A549 (cell line): ENCODE measurements around the gene FXYD4. TPM values are rescaled to one million over a fixed set of nuclear protein-coding genes. Genes with fewer than 3 reads are reported as not detected.

Experiments used
- ATAC-seq, 2 experiments: fragments of 200-7000 bp in 1 of 2; fragments of >200 bp in 1 of 2; cut with Nextera tagmentation in 1 of 2; cut with Tn5 transposase in 1 of 2; 3 replicates each; pipeline versions ENCODE4 v1.8.0 to v1.9.1; 2018 to 2020; ENCODE audit warnings: mild to moderate bottlenecking in 1 of 2, moderate library complexity in 1 of 2
- CTCF ChIA-PET: fragments of 300-600 bp; sonication (Branson Sonifier 250); formaldehyde crosslinking; extraction: SDS; loops from one replicate; lab custom pipeline; 2021; ENCODE audit warnings: antibody characterized with exemption, inconsistent platforms; lab: Yijun Ruan, JAX
- POLR2A ChIA-PET: fragments of 350-600 bp; formaldehyde crosslinking; extraction: SDS; loops from one replicate; lab custom pipeline; 2021; ENCODE audit warnings: antibody characterized with exemption, inconsistent platforms; lab: Yijun Ruan, JAX
- DNase-seq, 2 experiments: peaks; one replicate each; pipeline versions ENCODE4 v3.0.0 to v3.0.0-alpha.2; 2011 to 2016; ENCODE audit warnings: low read depth in 1 of 2, low spot score in 1 of 2
- FAIRE-seq: peaks from 2 replicates; lab custom pipeline; 2011; peaks lifted over from hg19 to GRCh38; lab: Jason Lieb, UNC
- H3K27ac ChIP-seq, 2 experiments: fragments of >200 bp; sonication (Bioruptor Twin); formaldehyde crosslinking; 3 replicates each; pipeline ENCODE4 v1.5.1; 2016 to 2017
- H3K4me1 ChIP-seq: fragments of >200 bp; sonication (Bioruptor Twin); formaldehyde crosslinking; 3 replicates; pipeline ENCODE4 v1.6.1; 2016
- H3K4me2 ChIP-seq: fragments of >200 bp; sonication (Bioruptor Twin); formaldehyde crosslinking; 3 replicates; pipeline ENCODE4 v1.6.1; 2016
- H3K4me3 ChIP-seq: fragments of >200 bp; sonication (Bioruptor Twin); formaldehyde crosslinking; 3 replicates; pipeline ENCODE4 v1.5.1; 2016
- H3K9me3 ChIP-seq: fragments of >200 bp; sonication (Bioruptor Twin); formaldehyde crosslinking; 3 replicates; pipeline ENCODE4 v1.6.1; 2016
- BHLHE40 ChIP-seq: IDR thresholded peaks from 2 replicates; pipeline ENCODE4 v1.6.1; 2012; ENCODE audit warnings: low read depth, low read length, inconsistent platforms
- CBX2 ChIP-seq: fragments of 200-600 bp; sonication (generic); IDR thresholded peaks from 2 replicates; pipeline ENCODE4 v1.6.1; 2016; ENCODE audit warnings: low read depth, mild to moderate bottlenecking, borderline replicate concordance
- CBX8 ChIP-seq: fragments of 200-600 bp; sonication (generic); IDR thresholded peaks from 2 replicates; pipeline ENCODE4 v1.6.1; 2016
- CEBPB ChIP-seq, 2 experiments: fragments of >200 bp in 1 of 2; sonication (Bioruptor Twin) in 1 of 2; formaldehyde crosslinking in 1 of 2; IDR thresholded peaks; 2 replicates each; pipeline ENCODE4 v1.6.1; 2012 to 2016
- CHD4 ChIP-seq: fragments of 200-600 bp; sonication (generic); IDR thresholded peaks from 2 replicates; pipeline ENCODE4 v1.6.1; 2016; ENCODE audit warnings: antibody characterized with exemption, mild to moderate bottlenecking, borderline replicate concordance
- EHF ChIP-seq: fragments of 250-450 bp; sonication (Bioruptor Pico); IDR thresholded peaks from 2 replicates; pipeline ENCODE4 v1.5.0; 2020; ENCODE audit warnings: mild to moderate bottlenecking
- EHMT2 ChIP-seq: fragments of 200-600 bp; sonication (generic); IDR thresholded peaks from 2 replicates; pipeline ENCODE4 v1.6.1; 2016; ENCODE audit warnings: antibody characterized with exemption, low read depth, mild to moderate bottlenecking, moderate library complexity
- ESRRA ChIP-seq: fragments of 150-350 bp; IDR thresholded peaks from 2 replicates; pipeline ENCODE4 v1.6.1; 2014; ENCODE audit warnings: mild to moderate bottlenecking, low read length, borderline replicate concordance
- FOSB ChIP-seq: fragments of 250-450 bp; sonication (Bioruptor Pico); IDR thresholded peaks from 2 replicates; pipeline ENCODE4 v1.5.0; 2020; ENCODE audit warnings: mild to moderate bottlenecking, moderate library complexity
- FOSL2 ChIP-seq, 2 experiments: fragments of 450-650 bp in 1 of 2; fragments of >200 bp in 1 of 2; sonication (Bioruptor Twin) in 1 of 2; formaldehyde crosslinking; IDR thresholded peaks; 2 replicates each; pipeline versions ENCODE4 v1.5.0 to v1.6.1; 2016 to 2020; ENCODE audit warnings: mild to moderate bottlenecking in 1 of 2, moderate library complexity in 1 of 2
- HDAC2 ChIP-seq: fragments of 200-600 bp; sonication (generic); IDR thresholded peaks from 2 replicates; pipeline ENCODE4 v1.6.1; 2016
- HOXA7 ChIP-seq: fragments of 250-450 bp; sonication (Bioruptor Pico); IDR thresholded peaks from 2 replicates; pipeline ENCODE4 v1.5.0; 2020; ENCODE audit warnings: mild to moderate bottlenecking, moderate library complexity
- KDM1A ChIP-seq: fragments of 200-600 bp; sonication (generic); IDR thresholded peaks from 2 replicates; pipeline ENCODE4 v1.6.1; 2016; ENCODE audit warnings: low read depth, mild to moderate bottlenecking
- MAFK ChIP-seq: fragments of 450-650 bp; IDR thresholded peaks from 2 replicates; pipeline ENCODE4 v1.6.1; 2014; ENCODE audit not compliant: partially characterized antibody
- MAZ ChIP-seq: fragments of 150-350 bp; IDR thresholded peaks from 2 replicates; pipeline ENCODE4 v1.6.1; 2014; ENCODE audit warnings: antibody characterized with exemption, low read depth, low read length, borderline replicate concordance
- NFE2L2 ChIP-seq: fragments of 150-350 bp; conservative IDR thresholded peaks from 2 replicates; pipeline ENCODE4 v1.6.1; 2014; ENCODE audit warnings: low read length
- NPAS2 ChIP-seq: fragments of 250-450 bp; sonication (Bioruptor Pico); IDR thresholded peaks from 2 replicates; pipeline ENCODE4 v1.8.0; 2022; ENCODE audit warnings: mild to moderate bottlenecking, moderate library complexity, borderline replicate concordance
- POLR2AphosphoS2 ChIP-seq: conservative IDR thresholded peaks from 2 replicates; pipeline ENCODE4 v1.6.1; 2012; ENCODE audit warnings: low read length, improper control_type of control experiment, inconsistent platforms
- RNF2 ChIP-seq: fragments of 200-600 bp; sonication (generic); IDR thresholded peaks from 2 replicates; pipeline ENCODE4 v1.6.1; 2016; ENCODE audit warnings: low read depth, mild to moderate bottlenecking, antibody characterized with exemption, moderate library complexity, borderline replicate concordance
- SMC3 ChIP-seq: fragments of >200 bp; sonication (Bioruptor Twin); formaldehyde crosslinking; IDR thresholded peaks from 3 replicates; pipeline ENCODE4 v1.6.1; 2018; ENCODE audit warnings: inconsistent platforms
- SREBF2 ChIP-seq: fragments of 450-650 bp; IDR thresholded peaks from 2 replicates; pipeline ENCODE4 v1.6.1; 2014; ENCODE audit warnings: mild to moderate bottlenecking, moderate library complexity
- TP53 ChIP-seq: fragments of 250-450 bp; sonication (Bioruptor Pico); IDR thresholded peaks from 2 replicates; pipeline ENCODE4 v1.5.0; 2021; ENCODE audit warnings: mild to moderate bottlenecking, moderate library complexity
- ZC3H11A ChIP-seq: fragments of 450-650 bp; IDR thresholded peaks from 2 replicates; pipeline ENCODE4 v1.6.1; 2014; ENCODE audit warnings: antibody characterized with exemption, mild to moderate bottlenecking
- WGBS: methylation state at CpG from one replicate; pipeline ENCODE4 v1.1.6; 2017; ENCODE audit errors: missing lambda C conversion rate; 5-methylcytosine and 5-hydroxymethylcytosine counted together
- polyA plus RNA-seq, 4 experiments: library from polyadenylated mRNA; depleted of rRNA in 3 of 4; stranded (reverse); fragments of >200 nt; fragmentation: RNase III in 1 of 4; extraction: RNeasy Plus Mini Kit Qiagen cat#74134 plus additional on column Dnase treatment in 1 of 4; gene quantifications; 2 replicates in 3 of 4; 3 replicates in 1 of 4; pipeline ENCODE4 v1.2.3, GENCODE V29; 2011 to 2017
- TF ChIP-seq, protein P1 (sequence below): fragments of 250-450 bp; sonication (Bioruptor Pico); IDR thresholded peaks from 2 replicates; pipeline ENCODE4 v1.5.0; 2021; ENCODE audit warnings: mild to moderate bottlenecking, moderate library complexity, borderline replicate concordance
- TF ChIP-seq, protein P2 (sequence below): fragments of >200 bp; sonication (Bioruptor Twin); formaldehyde crosslinking; IDR thresholded peaks from 2 replicates; pipeline ENCODE4 v1.6.1; 2016
- TF ChIP-seq, protein P3 (sequence below): IDR thresholded peaks from 2 replicates; pipeline ENCODE4 v1.6.1; 2012
- TF ChIP-seq, protein P4 (sequence below): IDR thresholded peaks from 2 replicates; pipeline ENCODE4 v1.6.1; 2012; ENCODE audit warnings: low read depth, borderline replicate concordance

The FXYD4 gene
- polyA plus RNA-seq, 2 of the 4 experiments (the other 2 are of a cell fraction): not detected

DNA sequence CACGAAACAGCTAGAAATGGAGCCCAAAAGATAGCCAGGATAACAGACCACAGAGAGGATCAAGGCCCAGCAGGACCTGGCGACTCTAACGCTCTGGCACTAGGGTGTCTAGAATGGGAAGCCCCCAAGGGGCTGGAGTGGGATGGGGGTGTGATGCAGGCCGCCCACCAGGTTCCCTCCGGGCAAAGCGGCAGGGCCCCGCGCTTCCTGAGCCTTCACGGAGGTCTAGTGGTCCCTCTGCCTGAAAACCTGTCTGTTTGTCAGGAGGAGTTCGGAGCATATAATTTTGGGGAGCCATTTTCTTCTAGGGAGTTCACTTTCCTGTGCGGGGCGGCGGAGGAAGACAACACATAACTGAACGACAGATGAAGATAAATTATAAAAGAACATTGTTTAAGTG, 48.2 kb upstream of the FXYD4 start:
- TF ChIP-seq CBX2 (no peak), CBX8 (no peak), HOXA7 (CRISPR knock-in tag) (no peak), ZC3H11A (no peak), EHMT2 (no peak), FOSL2 (IDR thresholded peaks at IDR 0.05) (no peak), FOSL2 (CRISPR knock-in tag; IDR thresholded peaks at IDR 0.05) (no peak), SREBF2 (no peak), EHF (CRISPR knock-in tag) (no peak)
- TF ChIP-seq, protein P1, sequence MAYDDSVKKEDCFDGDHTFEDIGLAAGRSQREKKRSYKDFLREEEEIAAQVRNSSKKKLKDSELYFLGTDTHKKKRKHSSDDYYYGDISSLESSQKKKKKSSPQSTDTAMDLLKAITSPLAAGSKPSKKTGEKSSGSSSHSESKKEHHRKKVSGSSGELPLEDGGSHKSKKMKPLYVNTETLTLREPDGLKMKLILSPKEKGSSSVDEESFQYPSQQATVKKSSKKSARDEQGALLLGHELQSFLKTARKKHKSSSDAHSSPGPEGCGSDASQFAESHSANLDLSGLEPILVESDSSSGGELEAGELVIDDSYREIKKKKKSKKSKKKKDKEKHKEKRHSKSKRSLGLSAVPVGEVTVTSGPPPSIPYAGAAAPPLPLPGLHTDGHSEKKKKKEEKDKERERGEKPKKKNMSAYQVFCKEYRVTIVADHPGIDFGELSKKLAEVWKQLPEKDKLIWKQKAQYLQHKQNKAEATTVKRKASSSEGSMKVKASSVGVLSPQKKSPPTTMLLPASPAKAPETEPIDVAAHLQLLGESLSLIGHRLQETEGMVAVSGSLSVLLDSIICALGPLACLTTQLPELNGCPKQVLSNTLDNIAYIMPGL: no peak
- peak overlapping the region; percentile 76 for H3K4me2 ChIP-seq
- no peak for DNase-seq
- peak overlapping the region; percentile 60 to 79; a peak in 5 of 6 replicates for H3K27ac ChIP-seq
- H3K4me1 ChIP-seq: peaks cover 10% of the 10 kb centered on the region; the same call in 2 of the 3 replicates
- peak in 1 of 2 experiments; percentile 7; a peak in 3 of 6 replicates for ATAC-seq
- peak overlapping the region; percentile 42; the same call in 2 of the 3 replicates for H3K4me3 ChIP-seq
- 86% methylated on average over 14 of the region's 14 CpGs for WGBS
- CTCF ChIA-PET: interaction anchor here (0.7 to 2.6 kb wide), 2 partner anchors 30 to 57 kb away, joined by 3 to 10 read pairs; no protein-coding TSS in a partner anchor
- no peak for FAIRE-seq
- POLR2A ChIA-PET: interaction anchor here (1.6 kb wide), 1 partner anchor 14 kb away, joined by 4 read pairs; no protein-coding TSS in a partner anchor
- no peaks in the 10 kb centered on the region for H3K9me3 ChIP-seq

DNA sequence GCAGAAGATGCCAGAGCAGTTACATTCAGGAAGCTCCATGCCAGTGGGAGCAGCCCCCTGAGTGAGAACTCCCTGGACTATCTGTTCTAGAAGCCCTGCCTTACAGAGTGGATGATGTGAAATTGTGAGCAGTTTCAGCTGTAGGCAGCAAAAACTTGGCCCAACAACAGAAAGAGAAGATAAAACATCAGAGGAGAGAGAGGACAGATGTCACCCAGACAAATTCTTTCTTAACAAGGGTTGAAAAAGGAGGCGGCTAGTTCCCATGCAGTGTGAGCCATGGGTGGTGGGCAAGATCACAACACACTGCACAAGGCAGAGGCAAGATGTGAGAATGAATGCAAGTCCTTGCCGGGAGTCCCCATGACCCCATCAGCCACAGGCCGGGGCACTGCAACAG, 46.6 kb upstream of the FXYD4 start:
- no peak overlapping the region for H3K4me2 ChIP-seq
- ChIA-PET CTCF (interaction anchor here (1.1 to 2.6 kb wide), 4 partner anchors 14 to 32 kb away, joined by 3 to 10 read pairs (median 4); no protein-coding TSS in a partner anchor), POLR2A (interaction anchor here (0.6 kb wide), 1 partner anchor 20 kb away, joined by 5 read pairs; no protein-coding TSS in a partner anchor)
- no peak overlapping the region for H3K4me3 ChIP-seq
- no peak for TF ChIP-seq KDM1A
- no peak for TF ChIP-seq RNF2
- no peak for TF ChIP-seq POLR2AphosphoS2
- TF ChIP-seq ESRRA: no peak
- no peak for TF ChIP-seq SMC3
- TF ChIP-seq BHLHE40: no peak
- TF ChIP-seq CEBPB (IDR thresholded peaks at IDR 0.05): no peak
- TF ChIP-seq NPAS2: no peak
- no peak for FAIRE-seq
- ATAC-seq: no peak
- DNase-seq: no peak
- 85% methylated on average over 3 of the region's 3 CpGs for WGBS
- no peak overlapping the region for H3K27ac ChIP-seq
- no peaks in the 10 kb centered on the region for H3K9me3 ChIP-seq
- peaks cover 14% of the 10 kb centered on the region; the same call in 2 of the 3 replicates for H3K4me1 ChIP-seq

DNA sequence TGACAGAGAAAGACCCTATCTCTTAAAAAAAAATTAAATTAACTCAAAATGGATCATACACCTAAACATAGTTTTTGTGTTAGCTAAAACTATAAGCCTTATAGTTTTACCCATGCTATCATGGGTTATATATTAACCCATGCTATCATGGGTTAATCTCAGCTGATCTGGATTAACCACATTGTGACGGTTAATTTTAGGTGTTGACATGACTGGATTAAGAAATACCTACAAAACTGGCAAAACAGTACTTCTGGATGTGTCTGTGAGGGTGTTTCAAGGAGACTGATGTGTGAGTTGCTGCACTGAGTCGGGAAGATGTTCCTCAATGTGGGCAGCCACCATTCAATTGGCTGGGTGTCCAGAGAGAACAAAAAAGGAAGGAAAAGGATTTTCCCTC, 44.3 kb upstream of the FXYD4 start:
- DNase-seq: no peak
- TF ChIP-seq, protein P2, sequence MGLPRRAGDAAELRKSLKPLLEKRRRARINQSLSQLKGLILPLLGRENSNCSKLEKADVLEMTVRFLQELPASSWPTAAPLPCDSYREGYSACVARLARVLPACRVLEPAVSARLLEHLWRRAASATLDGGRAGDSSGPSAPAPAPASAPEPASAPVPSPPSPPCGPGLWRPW: no peak
- no peak for TF ChIP-seq EHF (CRISPR knock-in tag)
- no peak for TF ChIP-seq FOSB (CRISPR knock-in tag)
- TF ChIP-seq HDAC2: no peak
- no peak for TF ChIP-seq NFE2L2
- TF ChIP-seq MAFK: no peak
- TF ChIP-seq CHD4: no peak
- TF ChIP-seq, protein P3, sequence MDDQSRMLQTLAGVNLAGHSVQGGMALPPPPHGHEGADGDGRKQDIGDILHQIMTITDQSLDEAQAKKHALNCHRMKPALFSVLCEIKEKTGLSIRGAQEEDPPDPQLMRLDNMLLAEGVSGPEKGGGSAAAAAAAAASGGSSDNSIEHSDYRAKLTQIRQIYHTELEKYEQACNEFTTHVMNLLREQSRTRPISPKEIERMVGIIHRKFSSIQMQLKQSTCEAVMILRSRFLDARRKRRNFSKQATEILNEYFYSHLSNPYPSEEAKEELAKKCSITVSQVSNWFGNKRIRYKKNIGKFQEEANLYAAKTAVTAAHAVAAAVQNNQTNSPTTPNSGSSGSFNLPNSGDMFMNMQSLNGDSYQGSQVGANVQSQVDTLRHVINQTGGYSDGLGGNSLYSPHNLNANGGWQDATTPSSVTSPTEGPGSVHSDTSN: no peak
- no peak for TF ChIP-seq TP53 (CRISPR knock-in tag)
- TF ChIP-seq, protein P4, sequence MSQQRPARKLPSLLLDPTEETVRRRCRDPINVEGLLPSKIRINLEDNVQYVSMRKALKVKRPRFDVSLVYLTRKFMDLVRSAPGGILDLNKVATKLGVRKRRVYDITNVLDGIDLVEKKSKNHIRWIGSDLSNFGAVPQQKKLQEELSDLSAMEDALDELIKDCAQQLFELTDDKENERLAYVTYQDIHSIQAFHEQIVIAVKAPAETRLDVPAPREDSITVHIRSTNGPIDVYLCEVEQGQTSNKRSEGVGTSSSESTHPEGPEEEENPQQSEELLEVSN: no peak
- TF ChIP-seq MAZ: no peak
- no peak for TF ChIP-seq SMC3
- TF ChIP-seq, all 56 proteins: peak for 0
- Histone ChIP-seq H3K27ac (peak overlapping the region; percentile 48 to 63; a peak in 4 of 6 replicates), H3K4me3 (no peak overlapping the region), H3K4me2 (no peak overlapping the region), H3K9me3 (no peaks in the 10 kb centered on the region), H3K4me1 (peaks cover 27% of the 10 kb centered on the region)
- FAIRE-seq (peak; percentile 74), ATAC-seq (no peak)
- ChIA-PET POLR2A (no interaction called here), CTCF (interaction anchor here (0.7 to 1.7 kb wide), 4 partner anchors 21 to 41 kb away, joined by 3 to 7 read pairs (median 4); no protein-coding TSS in a partner anchor)
- 52% methylated on average over 2 of the region's 2 CpGs for WGBS
